Fibroblast of skin of left biceps (primary cell): ENCODE measurements around the gene OR56A3.

Experiments
- DNase-seq, 2 experiments: peaks; one replicate each; pipeline ENCODE4 v3.0.0-alpha.2; 2013; ENCODE audit warnings: low read depth in 2 of 2

Gene OR56A3

GRCh38 chr11:5973530-5973929 is 31.5 kb downstream of the OR56A3 start:
- DNase-seq, result no peak

GRCh38 chr11:5983443-5983842 is 41.4 kb downstream of the OR56A3 start:
- no peak for DNase-seq

- no peak for DNase-seq
These were observed 44.8 kb downstream of the OR56A3 start, which contains the start of gene OR52L1 for GRCh38 chr11:5986885-5987284. Gene OR52L1, minus strand, starts transcription at chr11:5986985. Its CDS starts 55 bp downstream, at chr11:5986930.

GRCh38 chr11:5989203-5989602 is 47.2 kb downstream of the OR56A3 start:
- DNase-seq, result no peak

- no peak for DNase-seq
These were observed 50.1 kb downstream of the OR56A3 start for GRCh38 chr11:5992150-5992549.

DNA sequence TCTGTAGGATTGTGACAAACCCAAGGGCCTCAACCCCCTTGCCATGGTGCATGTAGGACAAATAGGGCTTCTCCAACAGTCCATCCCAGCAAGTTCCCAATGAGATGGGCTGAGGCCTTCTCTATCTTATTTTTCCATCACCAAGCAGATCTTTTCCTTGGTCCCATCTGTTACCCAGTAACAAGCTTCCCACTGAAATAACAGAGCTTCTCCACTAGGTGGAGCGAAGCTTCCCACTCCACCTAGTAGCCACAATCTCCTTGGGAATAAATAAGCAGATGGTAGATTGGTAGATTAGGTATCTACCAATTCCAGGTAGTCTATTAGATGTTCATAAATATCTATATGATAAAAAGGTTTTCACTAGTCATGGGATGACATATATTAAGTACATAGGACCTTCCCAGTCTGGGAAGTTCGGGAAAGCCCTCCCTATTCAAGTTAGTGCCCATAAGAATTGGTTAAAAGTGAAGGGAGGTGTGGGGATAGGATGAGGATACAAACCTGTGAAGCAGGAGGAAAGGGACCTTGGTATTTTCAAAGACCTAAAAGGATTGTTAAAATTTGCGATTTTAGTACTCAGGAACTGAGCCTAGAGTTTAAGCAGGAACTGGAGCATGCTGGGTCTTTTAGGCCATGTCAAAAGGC is 50.7 kb downstream of the OR56A3 start:
- DNase-seq, result no peak

GRCh38 chr11:5994791-5995190 is 52.7 kb downstream of the OR56A3 start:
- no peak for DNase-seq
